ENCODE results near the gene ZNF407. TPM values are rescaled to one million over a fixed set of nuclear protein-coding genes. Genes with fewer than 3 reads are reported as not detected.

Gene ZNF407
- total and polyA plus RNA-seq, 2 experiments from 2014 or later, result 2.1 to 10.4 TPM

DNA sequence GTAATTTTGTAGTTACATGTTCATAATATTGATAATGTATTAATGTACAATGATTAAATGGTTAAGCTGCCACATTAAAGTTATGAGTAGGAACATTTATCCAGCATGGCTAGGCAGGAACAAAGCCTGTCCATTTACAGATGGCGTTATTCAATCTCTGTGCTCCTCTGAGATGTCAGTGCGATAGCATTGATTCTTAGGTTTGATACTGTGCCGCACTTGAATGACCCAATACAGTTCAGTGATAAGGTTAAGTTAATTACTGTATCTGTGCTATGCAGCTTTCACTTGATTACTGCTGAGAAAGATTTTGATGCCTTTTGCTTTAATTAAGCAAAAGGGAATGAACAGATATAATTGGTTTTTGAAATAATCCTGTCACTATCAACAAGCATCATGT, 111.8 kb downstream of the ZNF407 start:
- H3K9me2 ChIP-seq (ENCODE audit: insufficient read depth), result no peaks in the 10 kb centered on the region
- Mint-ChIP-seq H3K9me3 (no peaks in the 10 kb centered on the region), H3K27me3 (ENCODE audit: insufficient read depth, low read depth, poor library complexity) (peaks cover 1% of the 10 kb centered on the region), H3K27ac (no peak overlapping the region), H3K4me1 (peaks cover 31% of the 10 kb centered on the region), H3K36me3 (ENCODE audit: low read depth) (no peaks in the 10 kb centered on the region), H3K4me3 (no peak overlapping the region)
- ATAC-seq, result no peak
- no peak overlapping the region for H2AFZ ChIP-seq
- H4K20me1 ChIP-seq (replicated peaks; ENCODE audit: insufficient read depth), result no peaks in the 10 kb centered on the region
- no peaks in the 10 kb centered on the region for H3K36me3 ChIP-seq (ENCODE audit: insufficient read depth)
- no peaks in the 10 kb centered on the region for H3F3A ChIP-seq (replicated peaks; ENCODE audit: low read depth)
- peaks cover 16% of the 10 kb centered on the region for H3K4me1 ChIP-seq (ENCODE audit: insufficient read depth)
- no peaks in the 10 kb centered on the region for H3K79me2 ChIP-seq (replicated peaks; ENCODE audit: insufficient read depth)
- no peak overlapping the region for H3K27ac ChIP-seq (ENCODE audit: low read depth)
- DNase-seq (ENCODE audit: low spot score), result no peak
- H3K4me3 ChIP-seq, result no peak overlapping the region
- H3K4me2 ChIP-seq, result no peak overlapping the region
- TF ChIP-seq EZH2 (IDR thresholded peaks at IDR 0.05; ENCODE audit: low read depth, unreplicated experiment), result no peak
- TF ChIP-seq, protein P1, sequence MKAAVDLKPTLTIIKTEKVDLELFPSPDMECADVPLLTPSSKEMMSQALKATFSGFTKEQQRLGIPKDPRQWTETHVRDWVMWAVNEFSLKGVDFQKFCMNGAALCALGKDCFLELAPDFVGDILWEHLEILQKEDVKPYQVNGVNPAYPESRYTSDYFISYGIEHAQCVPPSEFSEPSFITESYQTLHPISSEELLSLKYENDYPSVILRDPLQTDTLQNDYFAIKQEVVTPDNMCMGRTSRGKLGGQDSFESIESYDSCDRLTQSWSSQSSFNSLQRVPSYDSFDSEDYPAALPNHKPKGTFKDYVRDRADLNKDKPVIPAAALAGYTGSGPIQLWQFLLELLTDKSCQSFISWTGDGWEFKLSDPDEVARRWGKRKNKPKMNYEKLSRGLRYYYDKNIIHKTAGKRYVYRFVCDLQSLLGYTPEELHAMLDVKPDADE (IDR thresholded peaks at IDR 0.05), result no peak
- TF ChIP-seq JUNB (IDR thresholded peaks at IDR 0.05; ENCODE audit: unreplicated experiment), result no peak
- no peak for TF ChIP-seq ZNF114 (CRISPR knock-in tag; IDR thresholded peaks at IDR 0.05)
- no peak for TF ChIP-seq EZH2phosphoT487 (IDR thresholded peaks at IDR 0.05; ENCODE audit: unreplicated experiment)
- TF ChIP-seq STAT1 (IDR thresholded peaks at IDR 0.05; ENCODE audit: unreplicated experiment), result no peak
- TF ChIP-seq ZNF331 (CRISPR knock-in tag; IDR thresholded peaks at IDR 0.05; ENCODE audit: low read depth), result no peak
- TF ChIP-seq CREB1 (CRISPR knock-in tag; IDR thresholded peaks at IDR 0.05; ENCODE audit: low read depth), result no peak
- TF ChIP-seq CTCF (conservative IDR thresholded peaks at IDR 0.05; ENCODE audit: low read depth in 2 of 2), result no peak
- TF ChIP-seq ZNF462 (CRISPR knock-in tag; IDR thresholded peaks at IDR 0.05), result no peak
- no peak for TF ChIP-seq REST (IDR thresholded peaks at IDR 0.05; ENCODE audit: unreplicated experiment)
- no peak for TF ChIP-seq POLR2AphosphoS5 (IDR thresholded peaks at IDR 0.05; ENCODE audit: low read depth)
- no peaks in the 10 kb centered on the region for H3K27me3 ChIP-seq (ENCODE audit: insufficient read depth)
